Right lobe of liver (tissue), 6 donors: ENCODE measurements around the gene PHB1. TPM values are rescaled to one million over a fixed set of nuclear protein-coding genes. Genes with fewer than 3 reads are reported as not detected.

Source experiments
- ATAC-seq, 4 donors: fragments of 200-7000 bp; cut with Tn5 transposase; one replicate each; pipeline ENCODE4 v1.9.1; 2020; ENCODE audit warnings: mild to moderate bottlenecking in 4 of 4, moderate library complexity in 4 of 4
- DNase-seq, 3 donors: peaks; one replicate each; pipeline ENCODE4 v3.0.0-alpha.2; 2020
- H3K27ac ChIP-seq, 3 donors: fragments of 200-600 bp; one replicate each; pipeline ENCODE4 v1.8.0; 2022
- H3K27me3 ChIP-seq, 2 donors: fragments of 200-600 bp; one replicate each; pipeline ENCODE4 v1.8.0; 2022
- H3K36me3 ChIP-seq, 4 donors: fragments of 200-600 bp; sonication (generic) in 1 of 4; one replicate each; pipeline versions ENCODE4 v1.5.1 to v1.8.0; 2017 to 2022; ENCODE audit warnings: control low read depth in 1 of 4
- H3K4me1 ChIP-seq, 4 donors: fragments of 200-600 bp; sonication (generic) in 1 of 4; one replicate each; pipeline versions ENCODE4 v1.5.1 to v1.8.0; 2017 to 2022; ENCODE audit warnings: control low read depth in 1 of 4
- H3K4me3 ChIP-seq, 3 donors: fragments of 200-600 bp; one replicate each; pipeline ENCODE4 v1.8.0; 2022
- H3K9me3 ChIP-seq, 4 donors: fragments of 200-600 bp; sonication (generic) in 1 of 4; one replicate each; pipeline versions ENCODE4 v1.5.1 to v1.8.0; 2017 to 2022; ENCODE audit warnings: control low read depth in 1 of 4
- POLR2A ChIP-seq: fragments of 450-650 bp; IDR thresholded peaks from one replicate; pipeline ENCODE4 v1.6.1; 2017; ENCODE audit warnings: antibody characterized with exemption, mild to moderate bottlenecking
- WGBS: methylation state at CpG from one replicate; pipeline ENCODE4 v1.1.6; 2018; ENCODE audit warnings: low coverage, low lambda C conversion rate; ENCODE audit not compliant: insufficient coverage; ENCODE audit errors: missing lambda C conversion rate; 5-methylcytosine and 5-hydroxymethylcytosine counted together
- intact Hi-C, 2 donors: fragments of 100-400 bp; cut with DNase I; formaldehyde crosslinking; loops; one replicate each; pipeline versions ENCODE4 v1.11.2 to v1.14.1; 2022
- total RNA-seq, 6 experiments: library from RNA; depleted of rRNA in 2 of 6; stranded (reverse); fragments of >200 nt in 2 of 6; fragmentation: NEBNext Ultra II Directional in 3 of 6; extraction: Animal tissue kit (Norgen Biotek cat#: 25700) in 3 of 6; gene quantifications; one replicate each; pipeline versions ENCODE4 v1.1.0 to v1.2.4, GENCODE V29; 2016 to 2023
- TF ChIP-seq, protein P1 (sequence below), 4 donors: fragments of 200-600 bp in 3 of 4; fragments of 450-650 bp in 1 of 4; IDR thresholded peaks; one replicate each; pipeline versions ENCODE4 v1.5.1 to v1.8.0; 2016 to 2022; ENCODE audit warnings: antibody characterized with exemption in 4 of 4, mild to moderate bottlenecking in 2 of 4
- donor health status: DM: no; HTN: yes; CAD: no.
- donor health status: DM: no; HTN: no; CAD: no.
- donor health status: DM: no; HTN: no; CAD: no.
- donor health status: DM: no; HTN: yes; CAD: no.
- donor health status: DM: no; HTN: yes; CAD: no.

Gene PHB1
- total RNA-seq, 6 experiments from 2014 or later: 88.5 to 131 (median 102) TPM

- Histone ChIP-seq H3K4me1 (no peaks in the 10 kb centered on the region), H3K9me3 (no peaks in the 10 kb centered on the region), H3K36me3 (peaks cover 0 to 82% (median 52%) of the 10 kb centered on the region in 4 donors), H3K4me3 (no peak overlapping the region), H3K27ac (no peak overlapping the region), H3K27me3 (no peaks in the 10 kb centered on the region)
- 48% methylated on average over 5 of the region's 9 CpGs for WGBS
- intact Hi-C loops: no loop called here
- TF ChIP-seq, protein P1, sequence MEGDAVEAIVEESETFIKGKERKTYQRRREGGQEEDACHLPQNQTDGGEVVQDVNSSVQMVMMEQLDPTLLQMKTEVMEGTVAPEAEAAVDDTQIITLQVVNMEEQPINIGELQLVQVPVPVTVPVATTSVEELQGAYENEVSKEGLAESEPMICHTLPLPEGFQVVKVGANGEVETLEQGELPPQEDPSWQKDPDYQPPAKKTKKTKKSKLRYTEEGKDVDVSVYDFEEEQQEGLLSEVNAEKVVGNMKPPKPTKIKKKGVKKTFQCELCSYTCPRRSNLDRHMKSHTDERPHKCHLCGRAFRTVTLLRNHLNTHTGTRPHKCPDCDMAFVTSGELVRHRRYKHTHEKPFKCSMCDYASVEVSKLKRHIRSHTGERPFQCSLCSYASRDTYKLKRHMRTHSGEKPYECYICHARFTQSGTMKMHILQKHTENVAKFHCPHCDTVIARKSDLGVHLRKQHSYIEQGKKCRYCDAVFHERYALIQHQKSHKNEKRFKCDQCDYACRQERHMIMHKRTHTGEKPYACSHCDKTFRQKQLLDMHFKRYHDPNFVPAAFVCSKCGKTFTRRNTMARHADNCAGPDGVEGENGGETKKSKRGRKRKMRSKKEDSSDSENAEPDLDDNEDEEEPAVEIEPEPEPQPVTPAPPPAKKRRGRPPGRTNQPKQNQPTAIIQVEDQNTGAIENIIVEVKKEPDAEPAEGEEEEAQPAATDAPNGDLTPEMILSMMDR (IDR thresholded peaks at IDR 0.05): peak; percentile 44 to 69 (median 58)
- TF ChIP-seq POLR2A: no peak
- DNase-seq (peak; percentile 67 to 75 (median 69)), ATAC-seq (peak; percentile 55 to 73 (median 72))
These were observed 6.6 kb downstream of the PHB1 start for GRCh38 chr17:49407981-49408501.

GRCh38 chr17:49407086-49407485, 7.6 kb downstream of the PHB1 start:
- ATAC-seq (no peak), DNase-seq (no peak)
- intact Hi-C loops: no loop called here
- Histone ChIP-seq H3K27ac (no peak overlapping the region), H3K36me3 (peaks cover 0 to 73% (median 45%) of the 10 kb centered on the region in 4 donors), H3K4me3 (no peak overlapping the region), H3K4me1 (no peaks in the 10 kb centered on the region), H3K27me3 (no peaks in the 10 kb centered on the region), H3K9me3 (no peaks in the 10 kb centered on the region)
- WGBS: 65% methylated on average over 3 of the region's 9 CpGs
- no peak for TF ChIP-seq POLR2A
- TF ChIP-seq, protein P1 (IDR thresholded peaks at IDR 0.05): no peak

- Histone ChIP-seq H3K27me3 (no peaks in the 10 kb centered on the region), H3K4me1 (no peaks in the 10 kb centered on the region), H3K27ac (no peak overlapping the region), H3K36me3 (peaks cover 0 to 67% (median 42%) of the 10 kb centered on the region in 4 donors), H3K9me3 (no peaks in the 10 kb centered on the region), H3K4me3 (no peak overlapping the region)
- DNase-seq (no peak), ATAC-seq (no peak)
- 80% methylated on average over 1 of the region's 9 CpGs for WGBS
- intact Hi-C loops: no loop called here
- TF ChIP-seq, protein P1 (IDR thresholded peaks at IDR 0.05): no peak
- TF ChIP-seq POLR2A: no peak
These were observed 8.1 kb downstream of the PHB1 start for GRCh38 chr17:49406421-49407061.

DNA sequence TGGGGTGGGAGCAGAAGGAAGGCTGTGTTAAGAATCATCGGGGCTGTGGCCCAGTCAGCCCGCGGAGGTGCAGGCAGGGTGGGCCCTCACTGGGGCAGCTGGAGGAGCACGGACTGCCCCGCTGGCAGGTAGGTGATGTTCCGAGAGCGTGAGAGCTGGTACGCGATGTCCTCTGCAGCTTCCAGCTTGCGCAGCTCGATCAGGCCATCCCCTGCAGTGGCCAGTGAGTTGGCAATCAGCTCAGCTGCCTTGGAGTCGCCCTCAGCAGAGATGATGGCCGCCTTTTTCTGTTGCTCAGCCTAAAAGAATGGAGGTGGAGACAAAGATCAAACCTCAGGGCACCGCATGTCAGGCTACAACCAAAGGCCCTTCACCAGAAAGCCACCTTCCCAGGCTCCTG, 9.8 kb downstream of the PHB1 start:
- 100% methylated on average over 4 of the region's 14 CpGs for WGBS
- intact Hi-C loops: no loop called here

More for the DNA sequence above, 9.8 kb downstream of the PHB1 start:
- H3K4me1 ChIP-seq: no peaks in the 10 kb centered on the region
- H3K27me3 ChIP-seq: no peaks in the 10 kb centered on the region
- H3K9me3 ChIP-seq: no peaks in the 10 kb centered on the region
- no peak for TF ChIP-seq POLR2A
- TF ChIP-seq, protein P1 (IDR thresholded peaks at IDR 0.05): no peak
- DNase-seq: no peak
- no peak overlapping the region for H3K27ac ChIP-seq
- H3K4me3 ChIP-seq: no peak overlapping the region
- H3K36me3 ChIP-seq: peaks cover 0 to 51% (median 31%) of the 10 kb centered on the region in 4 donors
- ATAC-seq: no peak
